OCI-M2 (cell line): ENCODE data around the gene MMAA.
"Not testable (repeated sequence)": the region's sequence is repeated elsewhere in the genome, so short reads cannot be mapped to it uniquely, and the experiment has no call there.

Experiments
- DNase-seq: peaks from one replicate; lab custom pipeline; 2025; ENCODE audit not compliant: unreplicated experiment; lab: John Stamatoyannopoulos, UW

Gene MMAA

DNA sequence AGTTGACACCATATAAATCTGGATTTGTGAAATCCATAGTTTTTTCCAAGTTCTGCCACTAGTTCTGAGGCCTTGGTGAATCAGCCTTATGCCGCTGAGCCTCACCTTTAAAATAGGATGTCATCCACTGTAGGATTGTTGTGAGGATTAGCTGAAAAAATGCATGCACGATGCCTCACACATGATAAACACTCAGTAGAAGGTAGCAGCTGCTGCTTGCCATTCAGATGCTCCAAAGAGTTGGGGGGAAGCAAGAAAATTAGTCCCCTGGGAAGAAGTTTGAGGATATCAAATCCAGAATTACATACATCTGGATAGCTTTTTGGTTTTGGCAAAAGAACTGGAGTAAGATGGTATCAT is 7.4 kb downstream of the MMAA start:
- DNase-seq = no peak

DNA sequence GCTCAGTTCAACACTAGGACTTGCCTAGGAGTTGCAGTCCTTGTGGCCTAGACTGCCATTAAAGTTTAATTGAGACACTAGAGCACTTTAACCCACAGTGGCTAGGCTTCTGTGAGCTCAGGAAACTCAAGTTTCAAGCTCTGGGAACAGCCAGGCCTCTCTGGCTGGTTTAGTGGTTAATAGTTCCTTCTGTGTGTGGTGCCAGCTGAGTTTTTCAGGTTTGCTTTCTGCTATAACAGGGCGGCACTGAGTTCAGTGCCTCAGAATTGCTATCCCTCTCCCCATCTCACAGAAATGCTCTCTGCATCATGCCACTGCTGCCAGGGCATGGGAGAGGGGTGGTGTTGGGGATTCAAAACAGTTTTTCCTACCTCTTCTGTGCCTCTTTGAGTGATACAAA is 15.9 kb downstream of the MMAA start:
- DNase-seq = no peak

DNA sequence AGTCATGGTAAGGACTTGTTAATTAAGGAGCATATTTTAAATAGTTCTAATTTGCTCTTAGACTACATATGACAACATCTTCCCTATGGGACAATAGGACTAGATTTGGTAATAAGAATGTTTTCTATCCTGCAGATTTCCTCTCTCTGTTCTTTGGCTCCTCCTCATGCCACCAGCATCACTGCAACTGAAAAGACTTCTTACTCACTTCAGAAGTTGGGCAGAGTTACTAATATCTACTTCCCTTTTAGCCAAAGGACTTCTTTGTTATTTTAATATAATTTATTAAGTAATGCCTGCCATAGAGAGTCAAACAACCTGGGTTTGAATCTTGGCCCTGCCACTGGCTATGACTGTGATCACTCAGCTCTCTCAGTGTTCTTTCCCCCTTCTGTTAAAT is 16.4 kb downstream of the MMAA start:
- DNase-seq = no peak

DNA sequence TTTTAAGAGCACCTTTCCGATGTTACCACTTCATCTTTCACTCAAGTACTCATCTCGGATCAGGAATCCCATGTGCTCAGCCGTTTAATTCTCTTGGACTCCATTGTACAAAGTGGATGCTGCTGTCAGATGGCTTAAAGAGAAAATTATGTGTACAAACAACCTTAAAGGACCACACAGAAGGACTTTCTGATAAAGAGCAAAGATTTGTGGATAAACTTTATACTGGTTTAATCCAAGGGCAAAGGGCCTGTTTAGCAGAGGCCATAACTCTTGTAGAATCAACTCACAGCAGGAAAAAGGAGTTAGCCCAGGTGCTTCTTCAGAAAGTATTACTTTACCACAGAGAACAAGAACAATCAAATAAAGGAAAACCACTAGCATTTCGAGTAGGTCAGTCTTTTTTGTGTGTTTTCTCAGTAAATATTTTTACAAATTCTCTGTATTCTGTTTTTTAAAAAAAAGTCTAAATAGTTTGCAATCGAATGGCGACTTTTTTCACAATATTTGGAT is 20.1 kb downstream of the MMAA start:
- DNase-seq = no peak

DNA sequence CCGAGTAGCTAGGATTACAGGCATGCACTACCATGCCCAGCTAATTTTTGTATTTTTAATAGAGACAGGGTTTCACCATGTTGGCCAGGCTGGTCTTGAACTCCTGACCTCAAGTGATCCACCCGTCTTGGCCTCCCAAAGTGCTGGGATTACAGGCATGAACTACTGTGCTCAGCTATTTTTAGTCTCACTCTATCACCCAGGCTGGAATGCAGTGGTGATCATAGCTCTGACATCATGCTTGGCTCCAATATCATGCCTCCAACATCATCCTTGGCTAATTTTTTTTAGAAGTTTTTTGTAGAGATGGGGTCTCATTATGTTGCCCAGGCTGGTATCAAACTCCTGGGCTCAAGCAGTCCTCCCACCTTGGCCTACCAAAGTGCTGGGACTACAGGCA is 21.1 kb downstream of the MMAA start:
- not testable (repeated sequence) for DNase-seq

DNA sequence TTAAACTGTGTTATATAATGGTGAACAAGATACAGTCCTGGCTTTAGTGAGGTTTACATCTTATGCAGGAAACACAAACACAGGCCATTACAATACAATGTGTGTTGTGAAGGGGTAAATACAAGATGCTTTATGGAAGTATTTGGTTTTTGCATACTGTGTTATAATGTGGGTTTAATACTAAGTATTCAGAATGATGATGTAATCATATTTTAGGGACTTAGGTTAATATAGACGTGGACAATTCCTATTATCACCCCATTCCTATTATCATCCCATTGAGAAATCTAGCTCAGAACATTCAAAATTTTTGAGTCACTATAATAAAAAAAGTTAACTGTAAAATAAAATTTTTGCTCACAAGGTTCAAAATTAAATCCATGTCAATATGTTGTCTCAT is 24.1 kb downstream of the MMAA start:
- DNase-seq = no peak

DNA sequence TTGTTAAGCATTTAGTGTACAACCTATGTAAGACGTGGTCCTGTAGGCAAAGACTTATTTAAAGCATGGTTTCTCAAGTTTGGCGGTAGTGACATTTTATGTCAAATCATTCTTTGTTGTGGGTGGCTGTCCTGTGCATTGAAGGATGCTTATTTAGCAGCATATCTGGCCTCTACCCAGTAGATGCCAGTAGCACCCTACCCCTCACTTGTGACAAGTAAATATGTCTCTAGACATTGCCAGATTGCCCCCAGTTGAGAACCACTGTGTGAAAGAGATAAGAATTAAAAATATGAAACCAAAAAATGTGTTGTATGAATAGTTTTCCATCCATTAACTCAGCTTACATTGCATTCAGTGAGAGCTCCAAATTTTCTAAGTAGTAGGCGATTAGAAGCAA is 25.5 kb downstream of the MMAA start:
- no peak for DNase-seq

DNA sequence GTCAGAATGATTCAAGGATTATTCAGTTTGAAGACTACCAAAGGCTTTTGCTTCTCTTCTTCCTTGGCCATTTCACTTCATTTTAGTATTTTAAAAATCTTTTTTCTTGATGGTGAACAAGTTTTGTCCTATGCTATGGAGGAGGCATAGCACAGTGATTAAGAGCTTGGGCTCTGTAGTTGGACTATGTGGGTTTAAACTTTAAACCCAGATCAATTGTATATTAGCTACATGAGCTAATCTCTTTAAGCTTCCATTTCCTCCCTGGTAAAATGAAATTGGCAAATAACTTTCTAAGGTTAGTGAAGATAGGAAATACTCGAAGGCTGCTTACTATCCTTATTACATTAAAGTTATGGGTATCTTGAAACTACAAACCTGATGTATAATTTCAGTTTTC is 37.0 kb downstream of the MMAA start:
- no peak for DNase-seq

DNA sequence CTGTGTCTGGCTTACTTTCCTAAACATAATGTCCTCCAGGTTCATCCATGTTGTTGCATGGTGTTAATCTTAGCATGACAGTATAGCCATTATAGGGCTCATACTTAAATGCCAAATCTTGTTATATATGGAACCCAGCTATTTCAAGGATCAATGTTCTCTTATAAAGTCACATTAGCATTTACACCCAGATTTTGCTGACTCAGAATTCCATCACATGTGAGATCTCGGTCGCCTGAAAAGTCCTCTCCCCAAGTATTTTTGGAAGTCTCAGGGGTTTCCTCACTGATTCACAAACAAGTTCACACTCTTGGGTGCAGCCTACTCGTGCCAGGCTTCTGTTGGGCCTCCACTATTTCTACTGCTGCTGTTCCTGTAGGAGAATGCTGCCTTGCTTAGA is 40.9 kb downstream of the MMAA start:
- DNase-seq = no peak

DNA sequence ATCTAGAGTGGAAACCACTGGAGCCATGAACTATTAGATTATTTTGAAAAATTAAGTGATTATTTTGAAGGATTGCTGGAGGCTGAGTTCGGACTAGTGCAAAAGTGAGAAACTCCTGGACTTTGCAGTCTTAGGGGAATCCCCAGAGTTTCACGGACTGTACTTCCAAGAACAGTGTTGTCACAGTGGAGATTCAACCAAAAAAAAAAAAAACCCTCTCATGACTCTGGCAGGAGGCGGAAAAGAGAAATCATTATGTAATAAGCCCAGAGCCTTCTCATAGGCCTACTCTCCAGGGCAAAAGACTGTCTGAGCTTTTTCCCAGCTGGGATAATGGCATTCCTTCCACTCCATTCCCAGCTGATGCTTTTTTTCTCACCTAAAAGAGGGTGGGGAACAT is 44.0 kb downstream of the MMAA start:
- DNase-seq = no peak

DNA sequence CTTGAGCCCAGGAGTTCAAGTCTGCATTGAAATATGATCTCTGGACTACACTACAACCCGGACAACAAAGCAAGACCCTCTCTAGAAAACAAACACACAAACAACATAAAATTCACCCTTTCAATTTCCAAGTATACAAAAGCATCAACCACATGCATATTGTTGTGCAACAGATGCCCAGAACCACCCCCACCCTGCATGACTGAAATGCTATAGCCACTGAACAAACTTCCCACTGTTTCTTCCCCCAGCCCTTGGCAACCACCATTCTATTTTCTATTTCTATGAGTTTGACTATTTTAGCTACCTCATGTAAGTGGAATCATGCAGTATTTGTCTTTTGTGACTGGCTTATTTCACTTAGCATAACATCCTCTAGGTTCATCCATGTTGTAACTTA is 46.6 kb downstream of the MMAA start:
- no peak for DNase-seq

DNA sequence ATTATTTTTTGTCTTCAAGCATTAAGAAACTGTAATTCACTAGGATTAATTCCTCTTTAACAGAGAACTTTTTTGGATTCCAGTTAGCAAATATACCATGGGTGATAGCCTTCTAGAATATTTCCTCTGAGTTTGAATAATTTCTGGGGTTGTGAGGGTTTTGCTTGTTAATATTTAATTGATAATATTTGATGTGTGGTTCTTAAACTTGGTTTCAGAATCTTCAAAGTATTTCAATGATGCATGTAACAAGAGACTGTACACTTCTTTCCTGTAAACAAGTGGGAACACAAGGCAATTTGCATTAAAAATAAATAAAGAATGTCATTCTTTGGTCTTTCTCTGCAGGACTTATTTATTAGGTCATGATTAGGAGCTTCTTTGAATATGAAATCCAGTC is 51.2 kb downstream of the MMAA start:
- DNase-seq = no peak

DNA sequence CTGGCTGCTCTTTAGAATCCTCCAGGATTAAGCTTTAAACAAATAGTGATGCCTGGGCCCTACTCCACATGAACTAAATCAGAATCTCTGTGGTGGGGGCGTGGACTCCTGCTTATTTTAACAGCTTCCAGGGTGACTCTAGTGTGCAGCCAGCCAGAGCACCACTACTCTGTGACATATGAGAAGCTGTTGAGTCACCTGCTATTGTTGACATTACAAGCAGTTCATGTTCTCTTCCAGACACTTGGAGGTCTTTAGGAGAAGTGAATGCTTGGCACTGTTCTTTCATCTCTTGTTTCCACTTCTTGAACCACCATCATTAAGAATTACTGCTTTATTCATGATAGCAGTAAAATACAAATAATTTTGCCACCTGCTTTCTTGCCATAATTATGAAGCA is 60.3 kb downstream of the MMAA start:
- DNase-seq = no peak

DNA sequence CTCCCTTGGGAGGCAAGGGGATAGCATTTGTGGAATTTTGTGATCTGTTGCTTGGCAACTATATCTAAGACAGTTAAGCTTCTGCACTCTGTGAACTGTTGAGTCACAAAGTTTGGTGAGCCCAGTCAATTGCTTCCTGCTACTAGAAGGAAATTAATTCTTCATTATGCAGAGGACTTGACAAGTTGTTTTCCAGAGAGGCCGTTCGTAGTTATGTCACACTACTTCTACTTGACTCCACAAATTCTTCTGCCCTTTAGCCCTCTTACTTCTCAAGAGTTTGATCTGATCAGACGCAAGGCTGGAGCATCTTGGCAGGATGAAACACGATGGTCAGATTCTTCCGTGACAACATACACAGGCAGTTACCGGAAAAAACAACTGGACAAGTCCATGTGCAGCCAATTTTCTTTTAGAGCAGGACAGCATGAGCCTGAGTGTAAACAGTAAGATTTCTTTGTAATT is 60.8 kb downstream of the MMAA start, which contains the start of gene C4orf51:
C4orf51 (plus strand) TSS at position 156 of the 465 bp plus-strand sequence; CDS start at position 214, 58 bp downstream.
- no peak for DNase-seq

DNA sequence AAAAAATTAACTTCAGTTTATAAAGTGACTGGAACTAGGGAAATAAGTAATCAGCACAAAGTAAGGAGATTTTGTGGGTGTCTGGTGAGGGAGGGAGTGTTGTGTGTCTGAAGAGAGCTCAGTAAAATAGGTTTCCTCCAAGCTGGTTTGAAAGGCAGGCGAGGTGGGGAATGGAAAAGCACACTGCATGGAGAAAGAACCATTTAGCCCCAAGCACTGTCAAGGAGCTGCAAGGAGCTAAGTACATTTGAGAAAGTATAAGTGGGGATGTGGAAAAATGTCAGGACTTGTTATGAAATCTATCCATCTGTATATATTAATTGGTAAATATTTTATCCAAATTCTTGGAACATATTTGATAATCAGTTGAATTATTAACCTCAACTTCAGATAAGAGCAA is 61.7 kb downstream of the MMAA start:
- DNase-seq = no peak

DNA sequence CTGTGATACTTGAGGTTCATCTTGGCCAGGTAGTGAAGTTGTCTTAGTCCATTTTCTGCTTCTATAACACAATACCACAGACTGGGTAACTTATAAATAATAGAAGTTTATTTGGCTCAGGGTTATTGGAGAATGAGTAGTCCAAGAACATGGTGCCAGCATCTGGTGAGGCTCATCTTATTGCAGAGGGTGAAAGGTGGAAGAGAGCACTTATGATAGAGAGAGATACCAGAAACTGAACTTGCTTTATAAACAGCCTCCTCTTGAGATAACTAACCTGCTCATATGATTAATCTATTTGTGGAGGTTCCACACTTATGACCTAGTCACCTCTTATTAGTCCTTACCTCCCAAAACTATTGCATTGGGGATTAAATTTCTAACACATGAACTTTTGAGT is 62.3 kb downstream of the MMAA start:
- no peak for DNase-seq

DNA sequence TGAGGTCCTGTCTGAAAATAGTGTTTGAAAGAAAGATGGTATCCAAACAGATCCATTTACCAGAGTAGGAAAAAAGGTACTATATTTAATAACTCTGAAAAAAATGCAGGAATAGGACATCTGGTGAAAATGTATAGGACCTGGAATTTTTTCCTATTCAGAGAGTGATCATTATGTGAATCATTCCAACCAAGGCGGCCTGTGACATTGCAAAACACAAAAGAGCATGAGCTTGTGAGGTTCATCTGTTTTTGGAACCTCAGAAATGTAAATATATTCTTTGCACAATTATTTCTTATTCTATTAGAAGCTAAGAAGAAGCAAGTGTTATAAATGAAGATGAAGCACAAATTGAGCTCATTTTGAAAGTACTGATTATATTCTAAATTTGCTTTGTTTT is 62.8 kb downstream of the MMAA start:
- DNase-seq = no peak

DNA sequence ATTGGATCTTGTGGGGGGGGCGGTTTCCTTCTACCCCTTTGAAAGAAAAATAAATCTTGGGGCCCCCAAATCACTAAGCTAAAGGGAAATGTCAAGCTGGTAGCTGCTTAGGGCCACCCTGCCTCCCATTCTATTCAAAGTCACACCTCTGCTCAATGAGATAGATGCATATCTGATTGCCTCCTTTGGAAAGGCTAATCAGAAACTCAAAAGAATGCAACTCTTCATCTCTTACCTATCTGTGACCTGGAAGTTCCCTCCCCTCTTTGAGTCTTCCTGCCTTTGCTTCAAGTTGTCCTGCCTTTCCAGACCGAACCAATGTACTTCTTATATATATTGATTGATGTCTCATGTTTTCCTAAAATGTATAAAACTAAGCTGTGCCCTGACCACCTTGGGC is 67.8 kb downstream of the MMAA start:
- no peak for DNase-seq

DNA sequence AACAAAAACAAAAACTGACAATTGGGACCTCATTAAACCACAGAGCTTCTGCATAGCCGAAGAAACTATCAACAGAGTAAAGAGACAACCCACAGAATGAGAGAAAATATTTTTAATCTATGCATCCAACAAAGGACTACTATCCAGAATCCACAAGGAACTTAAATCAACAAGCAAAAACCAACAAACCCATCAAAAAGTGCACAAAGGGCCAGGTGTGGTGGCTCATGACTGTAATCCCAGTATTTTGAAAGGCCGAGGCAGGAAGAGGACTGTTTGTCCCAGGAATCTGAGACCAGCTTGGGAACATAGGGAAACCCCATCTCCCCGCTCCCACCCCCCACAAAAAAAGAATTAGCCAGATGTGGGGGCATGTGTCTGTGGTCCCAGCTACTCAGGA is 71.4 kb downstream of the MMAA start:
- DNase-seq = no peak

DNA sequence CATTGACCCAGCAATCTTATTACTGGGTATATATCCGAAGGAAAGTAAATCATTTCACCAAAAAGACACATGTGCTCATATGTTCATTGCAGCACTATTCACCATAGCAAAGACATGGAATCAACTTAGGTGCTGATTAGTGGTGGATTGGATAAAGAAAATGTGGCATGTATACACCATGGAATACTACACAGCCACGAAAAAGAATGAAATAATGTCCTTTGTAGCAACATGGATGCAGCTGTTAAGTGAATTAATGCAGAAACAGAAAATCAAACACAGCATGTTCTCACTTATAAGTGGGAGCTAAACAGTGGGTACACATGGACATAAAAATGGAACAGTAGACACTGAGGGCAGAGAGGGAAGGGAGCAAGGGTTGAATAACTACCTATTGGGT is 72.2 kb downstream of the MMAA start:
- not testable (repeated sequence) for DNase-seq

DNA sequence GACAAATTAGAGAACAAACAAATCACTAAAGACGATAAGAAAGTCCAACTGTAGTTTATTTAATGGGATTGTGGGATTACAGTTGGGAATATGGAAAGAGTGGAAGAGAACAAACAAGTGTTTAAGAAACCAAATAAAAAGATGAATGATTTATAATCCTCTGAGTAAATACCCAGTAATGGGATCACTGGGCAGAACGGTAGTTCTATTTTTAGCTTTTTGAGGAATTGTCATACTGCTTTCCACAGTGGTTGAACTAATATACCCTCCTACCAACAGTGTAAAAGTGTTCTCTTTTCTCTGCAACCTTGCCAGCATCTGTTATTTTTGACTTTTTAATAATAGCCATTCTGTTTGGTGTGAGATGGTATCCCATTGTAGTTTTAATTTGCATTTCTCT is 75.7 kb downstream of the MMAA start:
- DNase-seq = no peak

DNA sequence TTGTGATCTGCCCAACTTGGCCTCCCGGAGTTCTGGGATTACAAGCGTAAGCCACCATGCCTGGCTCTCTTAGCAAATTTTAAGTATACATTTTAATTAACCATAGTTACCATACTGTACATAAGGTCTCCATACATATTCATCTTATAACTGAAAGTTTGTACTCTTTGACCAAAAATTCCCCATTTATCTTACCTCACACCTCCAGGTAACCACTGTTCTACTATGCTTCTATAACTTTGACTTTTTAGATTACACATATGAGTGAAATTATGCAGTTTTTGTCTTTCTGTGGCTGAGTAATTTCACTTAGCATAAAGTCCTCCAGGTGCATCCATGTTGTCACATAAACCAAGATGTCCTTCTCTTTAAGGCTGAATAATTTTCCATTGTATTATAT is 78.1 kb downstream of the MMAA start:
- DNase-seq = no peak

DNA sequence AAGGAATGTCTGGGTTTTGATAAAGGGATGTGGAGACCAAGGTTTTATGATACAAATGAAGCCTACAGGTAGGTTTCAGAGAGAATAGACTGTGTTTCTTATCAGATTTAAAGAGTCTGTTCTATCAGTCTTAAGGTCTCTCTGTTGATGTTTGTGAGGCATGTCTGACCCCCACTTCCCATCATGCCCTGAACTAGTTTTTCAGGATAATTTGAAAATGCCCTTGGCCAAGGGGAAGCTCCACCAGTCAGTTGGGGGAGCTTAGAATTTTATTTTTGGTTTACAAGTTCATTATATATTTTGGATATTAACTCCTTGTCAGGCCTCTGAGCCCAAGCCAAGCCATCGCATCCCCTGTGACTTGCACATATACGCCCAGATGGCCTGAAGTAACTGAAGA is 79.3 kb downstream of the MMAA start:
- DNase-seq = no peak
